ENCODE data around the gene SDS. TPM values are rescaled to one million over a fixed set of nuclear protein-coding genes. Genes with fewer than 3 reads are reported as not detected.
"Not testable (repeated sequence)": the region's sequence is repeated elsewhere in the genome, so short reads cannot be mapped to it uniquely, and the experiment has no call there.

Gene SDS
- total RNA-seq, 1 donor from 2014 or later = not detected

- no peaks in the 10 kb centered on the region for H3K9me3 Mint-ChIP-seq
- H3K27me3 Mint-ChIP-seq = no peaks in the 10 kb centered on the region
Measured at GRCh38 chr12:113358381-113359132, 45.1 kb downstream of the SDS start, which contains the start of gene PLBD2. TSS of gene PLBD2 (plus strand) at chr12:113358587. CDS start at chr12:113358601, 14 bp downstream.

GRCh38 chr12:113354192-113354591, 49.5 kb downstream of the SDS start:
- H3K4me3 Mint-ChIP-seq; H3K27me3 Mint-ChIP-seq; H3K4me1 Mint-ChIP-seq (ENCODE audit: unreplicated experiment); H3K36me3 Mint-ChIP-seq; H3K27ac Mint-ChIP-seq; DNase-seq (ENCODE audit: extremely low spot score, unreplicated experiment); H3K9me3 Mint-ChIP-seq: not testable (repeated sequence)

More at GRCh38 chr12:113358381-113359132, 45.1 kb downstream of the SDS start, which contains the start of gene PLBD2:
- Mint-ChIP-seq H3K4me1 (ENCODE audit: unreplicated experiment) (peaks cover 10% of the 10 kb centered on the region), H3K27ac (peak within 1 kb of the TSS; percentile 82), H3K36me3 (no peaks in the 10 kb centered on the region), H3K4me3 (peak within 1 kb of the TSS; percentile 87)
- peak; percentile 94 for DNase-seq (ENCODE audit: extremely low spot score, unreplicated experiment)
- no peak for TF ChIP-seq CTCF (conservative IDR thresholded peaks at IDR 0.05)

DNA sequence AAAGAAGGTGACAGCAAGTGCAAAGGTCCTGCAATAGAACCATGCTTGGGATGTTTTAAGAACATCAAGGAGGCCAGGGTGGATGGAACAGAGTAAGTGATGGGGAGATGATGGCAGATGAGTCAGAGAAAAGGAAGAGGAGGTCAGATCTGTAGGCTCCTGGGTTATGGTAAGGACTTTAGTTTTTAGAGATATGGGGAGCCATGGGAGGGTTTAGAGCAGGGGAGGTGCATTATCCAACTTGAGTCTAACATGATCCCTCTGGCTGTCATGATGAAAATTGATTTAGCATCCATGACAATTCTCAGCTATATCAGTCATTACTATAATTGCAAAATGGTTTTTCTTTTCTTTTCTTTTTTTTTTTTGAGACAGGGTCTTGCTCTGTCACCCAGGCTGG, 52.6 kb downstream of the SDS start:
- H3K36me3 Mint-ChIP-seq = no peaks in the 10 kb centered on the region
- H3K9me3 Mint-ChIP-seq = no peaks in the 10 kb centered on the region
- H3K4me1 Mint-ChIP-seq (ENCODE audit: unreplicated experiment) = no peaks in the 10 kb centered on the region
- no peak for DNase-seq (ENCODE audit: extremely low spot score, unreplicated experiment)
- no peak overlapping the region for H3K4me3 Mint-ChIP-seq
- no peak for TF ChIP-seq CTCF (conservative IDR thresholded peaks at IDR 0.05)
- H3K27ac Mint-ChIP-seq = no peak overlapping the region
- peaks cover 10% of the 10 kb centered on the region for H3K27me3 Mint-ChIP-seq

- no peak for DNase-seq (ENCODE audit: extremely low spot score, unreplicated experiment)
- Mint-ChIP-seq H3K27me3 (peaks cover 10% of the 10 kb centered on the region), H3K4me3 (no peak overlapping the region), H3K9me3 (no peaks in the 10 kb centered on the region), H3K27ac (no peak overlapping the region), H3K4me1 (ENCODE audit: unreplicated experiment) (no peaks in the 10 kb centered on the region), H3K36me3 (no peaks in the 10 kb centered on the region)
- no peak for TF ChIP-seq CTCF (conservative IDR thresholded peaks at IDR 0.05)
Measured at GRCh38 chr12:113348849-113349536, 54.7 kb downstream of the SDS start.

DNA sequence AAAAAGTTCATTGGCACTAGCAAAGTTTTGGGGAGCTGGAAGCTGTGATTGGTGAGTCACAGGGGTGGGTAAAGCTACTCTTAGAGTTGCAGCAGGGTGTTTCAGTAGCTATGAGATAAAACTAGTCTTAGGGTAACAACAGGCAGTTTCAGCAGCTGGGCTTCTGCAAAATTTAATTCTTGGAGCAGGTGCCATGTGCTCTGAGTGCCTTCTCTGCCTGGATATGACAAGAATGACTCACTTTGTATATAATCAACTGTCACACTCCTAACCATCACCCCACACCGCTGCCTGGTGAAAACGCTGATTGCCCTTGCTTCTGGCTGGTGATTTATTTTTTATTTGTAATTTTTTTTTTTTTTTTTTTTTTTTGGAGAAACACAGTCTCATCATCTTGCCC, 55.8 kb downstream of the SDS start:
- H3K36me3 Mint-ChIP-seq = no peaks in the 10 kb centered on the region
- peaks cover 10% of the 10 kb centered on the region for H3K27me3 Mint-ChIP-seq
- no peaks in the 10 kb centered on the region for H3K4me1 Mint-ChIP-seq (ENCODE audit: unreplicated experiment)
- H3K27ac Mint-ChIP-seq = no peak overlapping the region
- no peak for TF ChIP-seq CTCF (conservative IDR thresholded peaks at IDR 0.05)
- no peaks in the 10 kb centered on the region for H3K9me3 Mint-ChIP-seq
- no peak for DNase-seq (ENCODE audit: extremely low spot score, unreplicated experiment)
- H3K4me3 Mint-ChIP-seq = no peak overlapping the region

DNA sequence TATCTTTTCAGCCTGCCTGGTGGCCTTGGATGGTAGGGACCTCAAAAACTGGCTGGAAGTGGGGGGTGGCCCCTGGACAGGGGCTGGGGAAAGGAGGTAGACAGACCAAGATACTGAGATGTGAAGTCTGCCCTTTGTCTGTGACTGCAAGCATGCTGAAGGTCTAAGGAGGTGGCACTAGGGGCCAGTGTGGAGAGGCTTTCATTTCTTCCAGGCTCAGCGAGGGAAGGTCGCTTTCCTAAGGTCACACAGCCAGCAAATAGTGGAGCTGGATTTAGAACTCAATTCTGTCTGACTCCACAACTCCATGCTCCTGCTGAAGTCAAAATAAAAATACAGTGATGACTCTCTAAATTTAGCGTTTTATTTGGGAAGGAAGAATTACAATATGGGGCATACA, 56.6 kb downstream of the SDS start:
- peaks cover 10% of the 10 kb centered on the region for H3K27me3 Mint-ChIP-seq
- no peak overlapping the region for H3K4me3 Mint-ChIP-seq
- no peaks in the 10 kb centered on the region for H3K36me3 Mint-ChIP-seq
- no peak for DNase-seq (ENCODE audit: extremely low spot score, unreplicated experiment)
- H3K9me3 Mint-ChIP-seq = no peaks in the 10 kb centered on the region
- no peak overlapping the region for H3K27ac Mint-ChIP-seq
- no peak for TF ChIP-seq CTCF (conservative IDR thresholded peaks at IDR 0.05)
- H3K4me1 Mint-ChIP-seq (ENCODE audit: unreplicated experiment) = no peaks in the 10 kb centered on the region
